WTC11 (cell line): ENCODE measurements around the gene ARMC2. TPM values are rescaled to one million over a fixed set of nuclear protein-coding genes. Genes with fewer than 3 reads are reported as not detected.

Source experiments
- ATAC-seq: fragments of 200-7000 bp; cut with Tn5 transposase; 2 replicates; pipeline ENCODE4 v1.10.0; 2021; ENCODE audit warnings: mild to moderate bottlenecking, moderate library complexity
- CTCF ChIA-PET: fragments of 300-600 bp; sonication (Branson Sonifier 250); formaldehyde crosslinking; loops from one replicate; lab custom pipeline; 2021; ENCODE audit warnings: antibody characterized with exemption; lab: Charles Lee
- POLR2A ChIA-PET: fragments of 350-600 bp; sonication (Branson Sonifier 250); formaldehyde crosslinking; loops from one replicate; lab custom pipeline; 2021; ENCODE audit warnings: antibody characterized with exemption; lab: Charles Lee
- DNase-seq: peaks from one replicate; pipeline ENCODE4 v3.0.0; 2021; ENCODE audit warnings: low spot score
- H3K27ac Mint-ChIP-seq: 2 replicates; pipeline ENCODE4 v1.8.0; 2021; ENCODE audit warnings: mixed read lengths
- H3K27me3 Mint-ChIP-seq: 2 replicates; pipeline ENCODE4 v1.8.0; 2021; ENCODE audit warnings: low read depth, mild to moderate bottlenecking, moderate library complexity, mixed read lengths
- H3K36me3 Mint-ChIP-seq: 2 replicates; pipeline ENCODE4 v1.8.0; 2021; ENCODE audit warnings: mixed read lengths
- H3K4me1 Mint-ChIP-seq: 2 replicates; pipeline ENCODE4 v1.8.0; 2022; ENCODE audit warnings: mixed read lengths
- H3K4me3 Mint-ChIP-seq: 2 replicates; pipeline ENCODE4 v1.8.0; 2021; ENCODE audit warnings: mild to moderate bottlenecking, moderate library complexity, mixed read lengths
- H3K9me3 Mint-ChIP-seq: 2 replicates; pipeline ENCODE4 v1.8.0; 2021; ENCODE audit warnings: mixed read lengths
- ATF1 ChIP-seq: sonication (generic); formaldehyde crosslinking; IDR thresholded peaks from 2 replicates; pipeline ENCODE4 v1.8.1; 2023; ENCODE audit warnings: mild to moderate bottlenecking, moderate library complexity, missing genetic modification reagents
- CBFB ChIP-seq: sonication (generic); formaldehyde crosslinking; IDR thresholded peaks from 2 replicates; pipeline ENCODE4 v1.8.1; 2022; ENCODE audit warnings: mild to moderate bottlenecking, low read depth, missing genetic modification reagents
- CREM ChIP-seq: sonication (generic); formaldehyde crosslinking; IDR thresholded peaks from 2 replicates; pipeline ENCODE4 v1.8.1; 2022; ENCODE audit warnings: mild to moderate bottlenecking, missing genetic modification reagents, moderate library complexity
- ETV6 ChIP-seq: sonication (generic); formaldehyde crosslinking; IDR thresholded peaks from 2 replicates; pipeline ENCODE4 v1.8.1; 2022; ENCODE audit warnings: mild to moderate bottlenecking, missing genetic modification reagents
- GRHL2 ChIP-seq: fragments of 250-450 bp; sonication (Bioruptor Pico); IDR thresholded peaks from 2 replicates; pipeline ENCODE4 v1.8.0; 2022; ENCODE audit warnings: mild to moderate bottlenecking, moderate library complexity; ENCODE audit not compliant: insufficient replicate concordance, severe bottlenecking
- NR3C1 ChIP-seq: sonication (generic); formaldehyde crosslinking; conservative IDR thresholded peaks from 2 replicates; pipeline ENCODE4 v1.8.1; 2023; ENCODE audit warnings: low read depth, mild to moderate bottlenecking, missing genetic modification reagents
- PRRX2 ChIP-seq: fragments of 250-450 bp; sonication (Bioruptor Pico); IDR thresholded peaks from 2 replicates; pipeline ENCODE4 v1.8.0; 2021; ENCODE audit warnings: mild to moderate bottlenecking
- SMAD3 ChIP-seq: sonication (generic); formaldehyde crosslinking; IDR thresholded peaks from 2 replicates; pipeline ENCODE4 v1.8.0; 2022; ENCODE audit warnings: missing genetic modification reagents, mild to moderate bottlenecking, borderline replicate concordance
- SMAD4 ChIP-seq: sonication (generic); formaldehyde crosslinking; IDR thresholded peaks from 2 replicates; pipeline ENCODE4 v1.8.0; 2022; ENCODE audit warnings: mild to moderate bottlenecking, missing genetic modification reagents
- SP1 ChIP-seq: sonication (generic); formaldehyde crosslinking; conservative IDR thresholded peaks from 2 replicates; pipeline ENCODE4 v1.8.1; 2022; ENCODE audit warnings: missing genetic modification reagents
- TCF7 ChIP-seq: sonication (generic); formaldehyde crosslinking; IDR thresholded peaks from 2 replicates; pipeline ENCODE4 v1.8.0; 2022; ENCODE audit warnings: mild to moderate bottlenecking, low read depth, missing genetic modification reagents, moderate library complexity
- TP53 ChIP-seq: sonication (generic); formaldehyde crosslinking; IDR thresholded peaks from 2 replicates; pipeline ENCODE4 v1.8.1; 2023; ENCODE audit warnings: mild to moderate bottlenecking, missing genetic modification reagents
- ZNF281 ChIP-seq: sonication (generic); formaldehyde crosslinking; IDR thresholded peaks from 2 replicates; pipeline ENCODE4 v1.8.0; 2023; ENCODE audit warnings: mild to moderate bottlenecking, missing genetic modification reagents
- ZNF512 ChIP-seq: sonication (generic); formaldehyde crosslinking; IDR thresholded peaks from 2 replicates; pipeline ENCODE4 v1.8.1; 2022; ENCODE audit warnings: missing genetic modification reagents, borderline replicate concordance
- total RNA-seq: library from RNA; stranded (reverse); gene quantifications from 3 replicates; pipeline ENCODE4 v1.2.3, GENCODE V29; 2021
- TF ChIP-seq, protein P1 (sequence below): fragments of 250-450 bp; sonication (Bioruptor Pico); IDR thresholded peaks from 2 replicates; pipeline ENCODE4 v1.9.0; 2021; ENCODE audit warnings: moderate library complexity, mild to moderate bottlenecking, inconsistent platforms, borderline replicate concordance
- TF ChIP-seq, protein P2 (sequence below): fragments of 250-450 bp; sonication (Bioruptor Pico); IDR thresholded peaks from 2 replicates; pipeline ENCODE4 v1.8.0; 2021; ENCODE audit warnings: mild to moderate bottlenecking
- TF ChIP-seq, protein P3 (sequence below): sonication (generic); formaldehyde crosslinking; IDR thresholded peaks from 2 replicates; pipeline ENCODE4 v1.8.1; 2022; ENCODE audit warnings: mild to moderate bottlenecking, moderate library complexity, missing genetic modification reagents
- TF ChIP-seq, protein P4 (sequence below): fragments of 200-600 bp; IDR thresholded peaks from 2 replicates; pipeline ENCODE4 v1.8.0; 2022; ENCODE audit warnings: antibody characterized with exemption

The ARMC2 gene
- total RNA-seq, 1 experiment from 2014 or later, result 5.2 TPM

GRCh38 chr6:109000289-109000688 lies 152.1 kb downstream of the ARMC2 start (continued):
- TF ChIP-seq, protein P1, sequence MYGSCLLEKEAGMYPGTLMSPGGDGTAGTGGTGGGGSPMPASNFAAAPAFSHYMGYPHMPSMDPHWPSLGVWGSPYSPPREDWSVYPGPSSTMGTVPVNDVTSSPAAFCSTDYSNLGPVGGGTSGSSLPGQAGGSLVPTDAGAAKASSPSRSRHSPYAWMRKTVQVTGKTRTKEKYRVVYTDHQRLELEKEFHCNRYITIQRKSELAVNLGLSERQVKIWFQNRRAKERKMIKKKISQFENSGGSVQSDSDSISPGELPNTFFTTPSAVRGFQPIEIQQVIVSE (CRISPR knock-in tag), result no peak
- no peak for TF ChIP-seq TCF7 (CRISPR knock-in tag)

GRCh38 chr6:109001291-109001894 lies 153.2 kb downstream of the ARMC2 start:
- TF ChIP-seq CBFB (CRISPR knock-in tag), result no peak
- no peak for TF ChIP-seq NR3C1 (CRISPR knock-in tag)
- TF ChIP-seq CREM (CRISPR knock-in tag), result no peak
- TF ChIP-seq, protein P2, sequence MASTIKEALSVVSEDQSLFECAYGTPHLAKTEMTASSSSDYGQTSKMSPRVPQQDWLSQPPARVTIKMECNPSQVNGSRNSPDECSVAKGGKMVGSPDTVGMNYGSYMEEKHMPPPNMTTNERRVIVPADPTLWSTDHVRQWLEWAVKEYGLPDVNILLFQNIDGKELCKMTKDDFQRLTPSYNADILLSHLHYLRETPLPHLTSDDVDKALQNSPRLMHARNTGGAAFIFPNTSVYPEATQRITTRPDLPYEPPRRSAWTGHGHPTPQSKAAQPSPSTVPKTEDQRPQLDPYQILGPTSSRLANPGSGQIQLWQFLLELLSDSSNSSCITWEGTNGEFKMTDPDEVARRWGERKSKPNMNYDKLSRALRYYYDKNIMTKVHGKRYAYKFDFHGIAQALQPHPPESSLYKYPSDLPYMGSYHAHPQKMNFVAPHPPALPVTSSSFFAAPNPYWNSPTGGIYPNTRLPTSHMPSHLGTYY (CRISPR knock-in tag), result no peak
- no peak for TF ChIP-seq ETV6 (CRISPR knock-in tag)
- TF ChIP-seq ZNF512 (CRISPR knock-in tag), result no peak
- TF ChIP-seq PRRX2 (CRISPR knock-in tag), result no peak
- TF ChIP-seq GRHL2 (CRISPR knock-in tag), result no peak
- no peak for TF ChIP-seq TP53 (CRISPR knock-in tag)
- no peak for TF ChIP-seq SP1 (CRISPR knock-in tag)
- TF ChIP-seq ATF1 (CRISPR knock-in tag), result no peak
- TF ChIP-seq ZNF281, result no peak
- TF ChIP-seq, protein P3, sequence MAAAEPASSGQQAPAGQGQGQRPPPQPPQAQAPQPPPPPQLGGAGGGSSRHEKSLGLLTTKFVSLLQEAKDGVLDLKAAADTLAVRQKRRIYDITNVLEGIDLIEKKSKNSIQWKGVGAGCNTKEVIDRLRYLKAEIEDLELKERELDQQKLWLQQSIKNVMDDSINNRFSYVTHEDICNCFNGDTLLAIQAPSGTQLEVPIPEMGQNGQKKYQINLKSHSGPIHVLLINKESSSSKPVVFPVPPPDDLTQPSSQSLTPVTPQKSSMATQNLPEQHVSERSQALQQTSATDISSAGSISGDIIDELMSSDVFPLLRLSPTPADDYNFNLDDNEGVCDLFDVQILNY (CRISPR knock-in tag), result no peak
- Mint-ChIP-seq H3K9me3 (no peaks in the 10 kb centered on the region), H3K27ac (no peak overlapping the region), H3K4me3 (no peak overlapping the region), H3K36me3 (peaks cover 25% of the 10 kb centered on the region), H3K4me1 (peaks cover 12% of the 10 kb centered on the region), H3K27me3 (no peaks in the 10 kb centered on the region)
- DNase-seq, result no peak
- ATAC-seq, result no peak
- ChIA-PET POLR2A (no interaction called here), CTCF (no interaction called here)

DNA sequence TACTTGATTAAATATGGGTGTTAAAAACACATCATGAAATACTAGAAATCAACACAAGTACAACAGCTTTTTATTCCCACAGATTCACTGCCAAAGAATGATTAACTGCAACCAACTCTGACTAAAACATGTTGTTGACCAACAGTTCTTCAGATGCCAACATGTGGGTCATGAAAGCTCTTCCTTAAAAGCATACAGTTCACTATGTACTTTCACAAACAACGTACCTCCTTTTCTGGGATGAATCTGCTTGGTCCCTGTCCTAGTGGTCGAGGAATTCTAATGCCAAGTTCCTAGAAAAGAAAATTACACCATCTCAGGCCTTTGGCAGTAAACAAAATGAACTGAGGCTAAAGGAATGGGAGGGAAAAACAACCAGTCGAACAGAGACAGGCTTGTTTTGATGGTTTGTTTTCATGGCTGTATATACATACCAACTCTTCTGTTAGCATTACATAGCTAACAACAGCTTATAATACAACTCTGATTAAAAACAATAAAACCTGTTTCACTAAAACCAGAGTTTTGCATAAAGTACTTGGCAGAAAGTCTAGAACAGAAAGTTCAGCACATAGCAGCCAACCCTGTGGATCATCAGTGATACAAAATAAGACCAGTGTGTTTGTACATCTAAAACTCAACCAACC lies 154.0 kb downstream of the ARMC2 start:
- Mint-ChIP-seq H3K9me3 (no peaks in the 10 kb centered on the region), H3K27ac (0 out of 2 replicates have a peak overlapping the region, but pooled peaks have one; percentile 25), H3K4me3 (no peak overlapping the region), H3K36me3 (peaks cover 25% of the 10 kb centered on the region), H3K27me3 (no peaks in the 10 kb centered on the region), H3K4me1 (peaks cover 20% of the 10 kb centered on the region)
- ATAC-seq, result no peak
- ChIA-PET POLR2A (no interaction called here), CTCF (no interaction called here)
- no peak for DNase-seq
- no peak for TF ChIP-seq SP1 (CRISPR knock-in tag)
- no peak for TF ChIP-seq NR3C1 (CRISPR knock-in tag)
- TF ChIP-seq, protein P4, sequence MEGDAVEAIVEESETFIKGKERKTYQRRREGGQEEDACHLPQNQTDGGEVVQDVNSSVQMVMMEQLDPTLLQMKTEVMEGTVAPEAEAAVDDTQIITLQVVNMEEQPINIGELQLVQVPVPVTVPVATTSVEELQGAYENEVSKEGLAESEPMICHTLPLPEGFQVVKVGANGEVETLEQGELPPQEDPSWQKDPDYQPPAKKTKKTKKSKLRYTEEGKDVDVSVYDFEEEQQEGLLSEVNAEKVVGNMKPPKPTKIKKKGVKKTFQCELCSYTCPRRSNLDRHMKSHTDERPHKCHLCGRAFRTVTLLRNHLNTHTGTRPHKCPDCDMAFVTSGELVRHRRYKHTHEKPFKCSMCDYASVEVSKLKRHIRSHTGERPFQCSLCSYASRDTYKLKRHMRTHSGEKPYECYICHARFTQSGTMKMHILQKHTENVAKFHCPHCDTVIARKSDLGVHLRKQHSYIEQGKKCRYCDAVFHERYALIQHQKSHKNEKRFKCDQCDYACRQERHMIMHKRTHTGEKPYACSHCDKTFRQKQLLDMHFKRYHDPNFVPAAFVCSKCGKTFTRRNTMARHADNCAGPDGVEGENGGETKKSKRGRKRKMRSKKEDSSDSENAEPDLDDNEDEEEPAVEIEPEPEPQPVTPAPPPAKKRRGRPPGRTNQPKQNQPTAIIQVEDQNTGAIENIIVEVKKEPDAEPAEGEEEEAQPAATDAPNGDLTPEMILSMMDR, result no peak
- TF ChIP-seq SMAD4 (CRISPR knock-in tag), result no peak
- no peak for TF ChIP-seq ZNF281
- TF ChIP-seq SMAD3 (CRISPR knock-in tag), result no peak
- TF ChIP-seq, protein P2 (CRISPR knock-in tag), result no peak
